OCI-LY3 (cell line): ENCODE results near the gene INAFM2.

Source experiments
- EZH2phosphoT487 ChIP-seq: fragments of 200-600 bp; shearing (Covaris generic); IDR thresholded peaks from 2 replicates; pipeline ENCODE4 v1.6.1; 2018; ENCODE audit warnings: antibody characterized with exemption, mixed run types, low read depth
- TF ChIP-seq, protein P1 (sequence below): fragments of 200-600, 300-600 bp; sonication (generic); IDR thresholded peaks from 2 replicates; pipeline ENCODE4 v1.5.1; 2014; ENCODE audit warnings: antibody characterized with exemption, low read length, low read depth

DNA sequence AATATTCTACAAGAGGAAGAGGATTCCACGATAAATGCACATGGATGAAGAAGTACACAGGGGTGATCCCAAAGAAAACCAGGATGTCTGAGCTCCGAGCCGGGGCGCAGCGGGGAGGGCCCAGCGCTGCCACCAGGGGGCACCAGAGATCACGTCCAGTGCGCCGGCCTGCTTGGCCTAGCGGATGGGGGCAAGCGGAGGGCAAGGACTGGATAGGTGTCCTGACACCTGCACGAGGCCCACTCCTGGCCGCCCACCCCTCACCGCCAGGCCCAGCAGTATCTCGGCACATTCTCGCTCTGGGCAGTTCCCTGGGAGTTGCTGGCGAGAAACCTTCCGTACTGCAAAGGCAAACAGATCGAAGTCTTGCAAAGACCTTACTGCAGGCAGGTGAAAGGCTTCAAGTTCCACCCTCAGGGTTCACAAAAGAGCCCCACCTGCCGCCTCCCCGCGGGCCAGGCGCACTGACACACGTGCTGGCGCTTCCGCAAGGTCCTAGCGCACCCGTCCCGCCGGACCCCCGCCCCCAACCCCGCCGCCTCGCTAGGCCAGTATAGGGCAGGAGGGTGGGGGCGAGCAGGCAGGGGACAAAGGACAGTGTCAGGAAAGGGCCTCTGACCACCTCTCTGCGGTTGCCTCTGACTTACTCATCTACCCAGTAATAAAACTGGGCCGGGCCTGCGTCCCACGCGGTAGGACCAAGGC is 43.9 kb upstream of the INAFM2 start:
- TF ChIP-seq, protein P1, sequence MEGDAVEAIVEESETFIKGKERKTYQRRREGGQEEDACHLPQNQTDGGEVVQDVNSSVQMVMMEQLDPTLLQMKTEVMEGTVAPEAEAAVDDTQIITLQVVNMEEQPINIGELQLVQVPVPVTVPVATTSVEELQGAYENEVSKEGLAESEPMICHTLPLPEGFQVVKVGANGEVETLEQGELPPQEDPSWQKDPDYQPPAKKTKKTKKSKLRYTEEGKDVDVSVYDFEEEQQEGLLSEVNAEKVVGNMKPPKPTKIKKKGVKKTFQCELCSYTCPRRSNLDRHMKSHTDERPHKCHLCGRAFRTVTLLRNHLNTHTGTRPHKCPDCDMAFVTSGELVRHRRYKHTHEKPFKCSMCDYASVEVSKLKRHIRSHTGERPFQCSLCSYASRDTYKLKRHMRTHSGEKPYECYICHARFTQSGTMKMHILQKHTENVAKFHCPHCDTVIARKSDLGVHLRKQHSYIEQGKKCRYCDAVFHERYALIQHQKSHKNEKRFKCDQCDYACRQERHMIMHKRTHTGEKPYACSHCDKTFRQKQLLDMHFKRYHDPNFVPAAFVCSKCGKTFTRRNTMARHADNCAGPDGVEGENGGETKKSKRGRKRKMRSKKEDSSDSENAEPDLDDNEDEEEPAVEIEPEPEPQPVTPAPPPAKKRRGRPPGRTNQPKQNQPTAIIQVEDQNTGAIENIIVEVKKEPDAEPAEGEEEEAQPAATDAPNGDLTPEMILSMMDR: peak; percentile 97
- TF ChIP-seq EZH2phosphoT487: no peak
